HG03064 (cell line): Measurements from ENCODE around the gene GJD4.

ENCODE experiments used
- ATAC-seq: cut with Tn5 transposase; IDR thresholded peaks from one replicate; pipeline ENCODE4 v1.9.1; 2021; ENCODE audit warnings: low read depth; ENCODE audit not compliant: unreplicated experiment

GJD4 gene

GRCh38 chr10:35578618-35578956, 26.6 kb upstream of the GJD4 start:
- no peak for ATAC-seq

DNA sequence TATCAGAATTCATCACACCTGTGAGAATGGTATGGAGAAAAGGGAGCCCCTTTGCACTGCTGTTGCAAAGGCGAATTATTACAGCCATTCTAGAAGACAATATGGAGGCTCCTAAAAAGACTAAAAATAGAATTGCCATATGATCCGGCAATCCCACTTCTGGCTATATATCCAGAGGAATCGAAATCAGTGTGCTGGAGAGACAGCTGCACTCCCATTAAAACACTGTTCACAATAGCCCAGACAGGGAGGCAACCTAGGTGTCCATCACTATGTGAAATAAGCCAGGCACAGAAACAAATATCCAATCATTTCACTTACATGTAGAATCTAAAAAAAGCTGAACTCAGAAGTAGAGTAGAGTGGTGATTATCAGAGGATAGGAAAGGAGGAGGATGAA, 26.0 kb upstream of the GJD4 start:
- no peak for ATAC-seq

- ATAC-seq: no peak
Observed at GRCh38 chr10:35579726-35580422, 25.3 kb upstream of the GJD4 start.

GRCh38 chr10:35580423-35580770, 24.7 kb upstream of the GJD4 start:
- ATAC-seq: no peak

DNA sequence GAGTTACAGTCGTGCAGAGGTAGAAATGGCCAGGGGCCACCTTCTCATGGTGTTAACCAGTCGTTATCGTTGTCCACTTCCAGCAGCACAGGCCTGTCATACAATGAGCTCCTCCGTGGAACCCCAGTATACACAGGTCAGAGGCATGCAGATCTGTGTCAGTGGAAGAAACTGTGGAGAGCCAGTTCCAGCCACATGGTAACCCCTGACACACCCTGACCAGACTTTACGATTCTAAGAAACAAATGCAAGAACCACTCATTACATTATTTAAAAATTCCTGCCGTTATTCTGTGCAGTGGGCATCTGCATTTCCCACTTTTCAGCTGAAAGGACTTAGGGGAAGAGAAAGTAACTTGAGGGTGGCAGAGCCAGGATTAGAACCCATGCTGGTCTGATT, 23.5 kb upstream of the GJD4 start:
- ATAC-seq: no peak

DNA sequence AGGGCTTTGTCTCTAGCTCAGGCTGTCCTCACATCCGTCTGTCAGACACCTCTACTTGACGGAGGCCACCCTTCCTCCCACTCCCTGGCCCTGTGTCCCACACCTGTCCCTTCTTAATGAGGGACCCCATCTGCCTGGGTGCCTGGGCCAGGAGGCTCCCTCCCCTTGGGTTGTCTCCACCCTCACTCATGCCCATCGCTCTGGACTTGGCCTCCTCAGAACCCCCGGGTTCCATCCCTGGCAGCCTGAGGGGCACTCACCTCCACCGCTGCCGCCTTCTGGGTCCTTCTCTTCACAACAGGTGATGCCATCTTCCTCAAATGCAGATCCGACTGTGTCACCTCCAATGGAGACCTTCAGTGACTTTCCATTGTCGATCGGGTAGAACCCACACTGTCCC, 20.2 kb upstream of the GJD4 start:
- no peak for ATAC-seq

- ATAC-seq: no peak
Observed at GRCh38 chr10:35585356-35585755, 19.8 kb upstream of the GJD4 start.

GRCh38 chr10:35585903-35586535, 19.1 kb upstream of the GJD4 start:
- no peak for ATAC-seq

GRCh38 chr10:35588836-35589235, 16.3 kb upstream of the GJD4 start:
- ATAC-seq: no peak

GRCh38 chr10:35592441-35592840, 12.7 kb upstream of the GJD4 start:
- no peak for ATAC-seq

- no peak for ATAC-seq
Observed at GRCh38 chr10:35594115-35595079, 10.7 kb upstream of the GJD4 start.

DNA sequence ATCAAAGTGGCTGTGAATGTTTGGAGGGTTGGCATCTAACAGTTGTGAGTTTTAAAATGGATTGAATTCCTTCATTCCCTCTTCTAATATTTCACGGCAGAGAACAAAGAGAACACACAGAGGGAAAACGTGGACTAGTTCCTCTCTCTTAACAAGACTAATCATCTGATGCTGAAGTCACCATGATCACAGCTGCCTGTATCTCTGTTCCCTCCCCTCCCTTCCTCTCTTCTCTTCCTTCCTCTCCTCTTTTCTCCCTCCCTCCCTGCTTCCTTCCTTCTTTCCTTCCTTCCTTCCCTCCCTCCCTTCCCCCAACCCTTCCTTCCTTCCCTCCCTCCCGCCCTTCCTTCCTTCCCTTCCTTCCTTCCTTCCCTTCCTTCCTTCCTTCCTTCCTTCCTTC, 10.0 kb upstream of the GJD4 start:
- ATAC-seq: no peak

- ATAC-seq: no peak
Observed at GRCh38 chr10:35598379-35598778, 6.8 kb upstream of the GJD4 start.

DNA sequence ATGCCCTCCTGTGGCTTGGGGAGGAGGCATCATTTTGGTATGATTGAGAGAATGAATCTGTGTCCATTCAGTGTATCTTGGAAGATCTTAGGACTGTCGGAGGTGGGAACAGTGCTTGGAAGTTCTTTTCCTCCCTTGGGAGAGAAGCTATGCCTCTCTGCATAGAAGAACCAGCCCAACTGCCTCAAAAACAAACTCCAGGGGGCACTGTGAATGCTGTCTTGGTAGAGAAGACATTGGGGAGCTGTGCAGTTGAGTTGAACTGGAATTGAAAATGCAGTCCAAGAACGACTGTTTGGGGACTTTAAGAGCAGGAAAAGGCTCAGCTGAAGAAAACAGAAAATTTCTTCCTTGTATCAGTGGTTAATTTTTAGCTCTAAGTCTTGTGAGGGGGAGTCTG, 4.9 kb upstream of the GJD4 start:
- no peak for ATAC-seq

DNA sequence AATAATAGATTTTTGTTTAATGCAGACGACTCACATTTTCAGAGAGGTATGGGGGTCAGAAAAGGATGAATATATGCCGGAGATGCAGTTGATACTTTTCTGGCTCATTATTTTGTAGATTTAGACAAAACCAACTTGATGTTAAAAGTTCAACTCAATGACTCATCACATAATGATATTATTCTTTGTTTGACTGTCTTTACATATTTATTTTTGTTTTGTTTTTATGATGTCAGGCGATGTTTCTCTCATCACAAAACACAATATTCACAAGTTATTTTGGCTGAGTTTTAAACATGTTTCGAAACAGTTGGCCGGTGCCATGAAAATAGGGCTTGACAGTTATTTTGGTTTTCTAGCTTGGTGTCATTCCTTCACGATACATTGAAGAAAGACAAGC, 1.3 kb downstream of the GJD4 start:
- no peak for ATAC-seq

- no peak for ATAC-seq
Observed at GRCh38 chr10:35607475-35608327, 2.6 kb downstream of the GJD4 start.

DNA sequence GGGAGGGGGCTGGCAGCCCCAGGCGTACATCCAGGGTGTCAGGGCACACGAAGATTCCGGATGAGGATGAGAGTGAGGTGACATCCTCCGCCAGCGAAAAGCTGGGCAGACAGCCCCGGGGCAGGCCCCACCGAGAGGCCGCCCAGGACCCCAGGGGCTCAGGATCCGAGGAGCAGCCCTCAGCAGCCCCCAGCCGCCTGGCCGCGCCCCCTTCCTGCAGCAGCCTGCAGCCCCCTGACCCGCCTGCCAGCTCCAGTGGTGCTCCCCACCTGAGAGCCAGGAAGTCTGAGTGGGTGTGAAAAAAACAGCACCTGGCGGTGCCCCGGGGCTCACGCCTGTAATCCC, 3.2 kb downstream of the GJD4 start:
- no peak for ATAC-seq

- no peak for ATAC-seq
Observed at GRCh38 chr10:35611750-35612149, 6.6 kb downstream of the GJD4 start.

GRCh38 chr10:35612385-35613106, 7.4 kb downstream of the GJD4 start:
- no peak for ATAC-seq

DNA sequence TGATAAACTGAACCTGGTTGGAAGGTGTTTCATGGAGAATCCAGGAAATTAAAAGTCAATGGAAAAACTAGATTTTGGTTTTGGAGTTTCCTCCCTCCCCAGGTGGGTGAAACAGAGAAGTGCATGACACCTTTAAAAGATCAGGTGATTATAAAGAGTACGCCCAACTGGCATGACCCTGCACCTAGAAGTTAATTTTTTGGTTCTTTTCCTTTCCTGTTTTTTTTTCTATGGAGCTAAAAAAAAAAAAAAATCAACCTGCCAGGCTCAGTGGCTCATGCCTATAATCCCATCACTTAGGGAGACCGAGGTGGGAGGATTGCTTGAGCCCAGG, 7.9 kb downstream of the GJD4 start:
- no peak for ATAC-seq
